RWPE2 (cell line): ENCODE data around the gene VPS45.
"Not testable (repeated sequence)": the region's sequence is repeated elsewhere in the genome, so short reads cannot be mapped to it uniquely, and the experiment has no call there.

Experiments
- ATAC-seq: fragments of 200-7000 bp; cut with Tn5 transposase; 3 replicates; pipeline ENCODE4 v1.9.1; 2021; ENCODE audit warnings: low read depth
- DNase-seq: peaks from one replicate; pipeline ENCODE4 v3.0.0-alpha.2; 2020; ENCODE audit warnings: low spot score
- H3K27ac ChIP-seq: fragments of 450-650 bp; 2 replicates; pipeline ENCODE4 v1.5.1; 2017; ENCODE audit warnings: mild to moderate bottlenecking; ENCODE audit not compliant: poor library complexity, severe bottlenecking
- H3K27me3 ChIP-seq: fragments of 250-450 bp; sonication (Bioruptor Pico); 2 replicates; pipeline ENCODE4 v1.5.1; 2021; ENCODE audit warnings: mild to moderate bottlenecking, moderate library complexity; ENCODE audit not compliant: insufficient read depth, poor library complexity, severe bottlenecking
- H3K36me3 ChIP-seq: fragments of 250-450 bp; sonication (Bioruptor Pico); 2 replicates; pipeline ENCODE4 v1.5.1; 2020; ENCODE audit warnings: low read depth, mild to moderate bottlenecking, moderate library complexity
- H3K4me1 ChIP-seq: fragments of 250-450 bp; sonication (Bioruptor Pico); 2 replicates; pipeline ENCODE4 v1.5.1; 2021; ENCODE audit warnings: mild to moderate bottlenecking, moderate library complexity; ENCODE audit not compliant: insufficient read depth, poor library complexity, severe bottlenecking
- H3K4me3 ChIP-seq: fragments of 250-450 bp; sonication (Bioruptor Pico); 2 replicates; pipeline ENCODE4 v1.5.1; 2021; ENCODE audit warnings: mild to moderate bottlenecking, moderate library complexity; ENCODE audit not compliant: severe bottlenecking
- H3K9me3 ChIP-seq: fragments of 250-450 bp; sonication (Bioruptor Pico); 2 replicates; pipeline ENCODE4 v1.5.1; 2021; ENCODE audit warnings: mild to moderate bottlenecking, moderate library complexity; ENCODE audit not compliant: severe bottlenecking
- CTCF ChIP-seq: fragments of 450-650 bp; IDR thresholded peaks from one replicate; pipeline ENCODE4 v1.5.1; 2017; ENCODE audit warnings: mild to moderate bottlenecking, moderate library complexity; ENCODE audit not compliant: poor library complexity, severe bottlenecking

Gene VPS45

GRCh38 chr1:150051089-150051373 lies 16.5 kb upstream of the VPS45 start:
- Histone ChIP-seq H3K27ac (no peak overlapping the region), H3K36me3 (no peaks in the 10 kb centered on the region), H3K27me3 (no peaks in the 10 kb centered on the region), H3K4me3 (no peak overlapping the region), H3K4me1 (no peaks in the 10 kb centered on the region), H3K9me3 (no peaks in the 10 kb centered on the region)
- no peak for DNase-seq
- TF ChIP-seq CTCF = no peak
- no peak for ATAC-seq

- ATAC-seq, H3K27ac ChIP-seq, DNase-seq, H3K4me1 ChIP-seq, H3K36me3 ChIP-seq, H3K4me3 ChIP-seq, H3K27me3 ChIP-seq, H3K9me3 ChIP-seq: not testable (repeated sequence)
Measured at GRCh38 chr1:150051905-150052412, 15.6 kb upstream of the VPS45 start.

- TF ChIP-seq CTCF = no peak
- H3K9me3 ChIP-seq = no peaks in the 10 kb centered on the region
- ATAC-seq (no peak), DNase-seq (no peak)
- no peaks in the 10 kb centered on the region for H3K4me1 ChIP-seq
- H3K36me3 ChIP-seq = no peaks in the 10 kb centered on the region
- no peaks in the 10 kb centered on the region for H3K27me3 ChIP-seq
- H3K4me3 ChIP-seq = no peak overlapping the region
- H3K27ac ChIP-seq = no peak overlapping the region
Measured at GRCh38 chr1:150053926-150054325, 13.7 kb upstream of the VPS45 start.

GRCh38 chr1:150055507-150055906 lies 12.1 kb upstream of the VPS45 start:
- H3K36me3 ChIP-seq, ATAC-seq, H3K27me3 ChIP-seq, DNase-seq, H3K27ac ChIP-seq, H3K4me1 ChIP-seq, H3K4me3 ChIP-seq, H3K9me3 ChIP-seq: not testable (repeated sequence)

GRCh38 chr1:150056407-150056806 lies 11.2 kb upstream of the VPS45 start:
- no peaks in the 10 kb centered on the region for H3K9me3 ChIP-seq
- no peaks in the 10 kb centered on the region for H3K4me1 ChIP-seq
- H3K4me3 ChIP-seq = no peak overlapping the region
- TF ChIP-seq CTCF = no peak
- ATAC-seq (no peak), DNase-seq (no peak)
- no peaks in the 10 kb centered on the region for H3K27me3 ChIP-seq
- no peak overlapping the region for H3K27ac ChIP-seq
- H3K36me3 ChIP-seq = no peaks in the 10 kb centered on the region

GRCh38 chr1:150060260-150060659 lies 7.3 kb upstream of the VPS45 start:
- no peak for ATAC-seq
- no peak for DNase-seq
- Histone ChIP-seq H3K36me3 (no peaks in the 10 kb centered on the region), H3K4me1 (peaks cover 2% of the 10 kb centered on the region), H3K4me3 (no peak overlapping the region), H3K27me3 (no peaks in the 10 kb centered on the region), H3K9me3 (no peaks in the 10 kb centered on the region), H3K27ac (no peak overlapping the region)
- TF ChIP-seq CTCF = no peak
